A549 (cell line): ENCODE measurements around the gene TBC1D14. TPM values are rescaled to one million over a fixed set of nuclear protein-coding genes. Genes with fewer than 3 reads are reported as not detected.

Experiments used
- ATAC-seq, 2 experiments: fragments of 200-7000 bp in 1 of 2; fragments of >200 bp in 1 of 2; cut with Nextera tagmentation in 1 of 2; cut with Tn5 transposase in 1 of 2; 3 replicates each; pipeline versions ENCODE4 v1.8.0 to v1.9.1; 2018 to 2020; ENCODE audit warnings: mild to moderate bottlenecking in 1 of 2, moderate library complexity in 1 of 2
- CTCF ChIA-PET: fragments of 300-600 bp; sonication (Branson Sonifier 250); formaldehyde crosslinking; extraction: SDS; loops from one replicate; lab custom pipeline; 2021; ENCODE audit warnings: antibody characterized with exemption, inconsistent platforms; lab: Yijun Ruan, JAX
- POLR2A ChIA-PET: fragments of 350-600 bp; formaldehyde crosslinking; extraction: SDS; loops from one replicate; lab custom pipeline; 2021; ENCODE audit warnings: antibody characterized with exemption, inconsistent platforms; lab: Yijun Ruan, JAX
- DNase-seq, 2 experiments: peaks; one replicate each; pipeline versions ENCODE4 v3.0.0 to v3.0.0-alpha.2; 2011 to 2016; ENCODE audit warnings: low read depth in 1 of 2, low spot score in 1 of 2
- FAIRE-seq: peaks from 2 replicates; lab custom pipeline; 2011; peaks lifted over from hg19 to GRCh38; lab: Jason Lieb, UNC
- H3K27ac ChIP-seq, 2 experiments: fragments of >200 bp; sonication (Bioruptor Twin); formaldehyde crosslinking; 3 replicates each; pipeline ENCODE4 v1.5.1; 2016 to 2017
- H3K4me1 ChIP-seq: fragments of >200 bp; sonication (Bioruptor Twin); formaldehyde crosslinking; 3 replicates; pipeline ENCODE4 v1.6.1; 2016
- H3K4me2 ChIP-seq: fragments of >200 bp; sonication (Bioruptor Twin); formaldehyde crosslinking; 3 replicates; pipeline ENCODE4 v1.6.1; 2016
- H3K4me3 ChIP-seq: fragments of >200 bp; sonication (Bioruptor Twin); formaldehyde crosslinking; 3 replicates; pipeline ENCODE4 v1.5.1; 2016
- H3K9me3 ChIP-seq: fragments of >200 bp; sonication (Bioruptor Twin); formaldehyde crosslinking; 3 replicates; pipeline ENCODE4 v1.6.1; 2016
- ATOH8 ChIP-seq: fragments of 250-450 bp; sonication (Bioruptor Pico); IDR thresholded peaks from 2 replicates; pipeline ENCODE4 v1.5.0; 2020; ENCODE audit warnings: low read depth, mild to moderate bottlenecking, moderate library complexity
- BCL3 ChIP-seq: fragments of >200 bp; sonication (Bioruptor Twin); formaldehyde crosslinking; IDR thresholded peaks from 3 replicates; pipeline ENCODE4 v1.6.1; 2016
- CBX8 ChIP-seq: fragments of 200-600 bp; sonication (generic); IDR thresholded peaks from 2 replicates; pipeline ENCODE4 v1.6.1; 2016
- CHD2 ChIP-seq: fragments of 150-350 bp; IDR thresholded peaks from 2 replicates; pipeline ENCODE4 v1.6.1; 2014; ENCODE audit warnings: low read length; ENCODE audit not compliant: partially characterized antibody
- CHD4 ChIP-seq: fragments of 200-600 bp; sonication (generic); IDR thresholded peaks from 2 replicates; pipeline ENCODE4 v1.6.1; 2016; ENCODE audit warnings: antibody characterized with exemption, mild to moderate bottlenecking, borderline replicate concordance
- E2F6 ChIP-seq: IDR thresholded peaks from 2 replicates; pipeline ENCODE4 v1.6.1; 2012; ENCODE audit warnings: low read depth, borderline replicate concordance
- EP300 ChIP-seq, 2 experiments: fragments of >200 bp; sonication (Bioruptor Twin); formaldehyde crosslinking; IDR thresholded peaks; 2 replicates in 1 of 2; 3 replicates in 1 of 2; pipeline ENCODE4 v1.6.1; 2016 to 2017
- ESRRA ChIP-seq: fragments of 150-350 bp; IDR thresholded peaks from 2 replicates; pipeline ENCODE4 v1.6.1; 2014; ENCODE audit warnings: mild to moderate bottlenecking, low read length, borderline replicate concordance
- FOSB ChIP-seq: fragments of 250-450 bp; sonication (Bioruptor Pico); IDR thresholded peaks from 2 replicates; pipeline ENCODE4 v1.5.0; 2020; ENCODE audit warnings: mild to moderate bottlenecking, moderate library complexity
- FOSL2 ChIP-seq, 2 experiments: fragments of 450-650 bp in 1 of 2; fragments of >200 bp in 1 of 2; sonication (Bioruptor Twin) in 1 of 2; formaldehyde crosslinking; IDR thresholded peaks; 2 replicates each; pipeline versions ENCODE4 v1.5.0 to v1.6.1; 2016 to 2020; ENCODE audit warnings: mild to moderate bottlenecking in 1 of 2, moderate library complexity in 1 of 2
- GATA3 ChIP-seq: IDR thresholded peaks from 2 replicates; pipeline ENCODE4 v1.6.1; 2012; ENCODE audit warnings: borderline replicate concordance
- HDAC2 ChIP-seq: fragments of 200-600 bp; sonication (generic); IDR thresholded peaks from 2 replicates; pipeline ENCODE4 v1.6.1; 2016
- HES2 ChIP-seq: fragments of >200 bp; sonication (Bioruptor Twin); formaldehyde crosslinking; IDR thresholded peaks from 2 replicates; pipeline ENCODE4 v1.6.1; 2016
- HMGXB4 ChIP-seq: fragments of 250-450 bp; sonication (Bioruptor Pico); IDR thresholded peaks from 2 replicates; pipeline ENCODE4 v1.5.0; 2021; ENCODE audit warnings: mild to moderate bottlenecking, moderate library complexity, borderline replicate concordance
- HOXA7 ChIP-seq: fragments of 250-450 bp; sonication (Bioruptor Pico); IDR thresholded peaks from 2 replicates; pipeline ENCODE4 v1.5.0; 2020; ENCODE audit warnings: mild to moderate bottlenecking, moderate library complexity
- HOXB5 ChIP-seq: fragments of 250-450 bp; sonication (Bioruptor Pico); IDR thresholded peaks from 2 replicates; pipeline ENCODE4 v1.5.0; 2020; ENCODE audit warnings: mild to moderate bottlenecking, moderate library complexity
- NFE2L2 ChIP-seq: fragments of 150-350 bp; conservative IDR thresholded peaks from 2 replicates; pipeline ENCODE4 v1.6.1; 2014; ENCODE audit warnings: low read length
- NR3C1 ChIP-seq: fragments of >200 bp; sonication (Bioruptor Twin); formaldehyde crosslinking; IDR thresholded peaks from 3 replicates; pipeline ENCODE4 v1.6.1; 2017
- RAD21 ChIP-seq, 2 experiments: fragments of >200 bp in 1 of 2; sonication (Bioruptor Twin) in 1 of 2; formaldehyde crosslinking in 1 of 2; IDR thresholded peaks in 1 of 2; conservative IDR thresholded peaks in 1 of 2; 2 replicates in 1 of 2; 3 replicates in 1 of 2; pipeline ENCODE4 v1.6.1; 2012 to 2018; ENCODE audit warnings: inconsistent platforms in 1 of 2
- RFX5 ChIP-seq: fragments of 450-650 bp; IDR thresholded peaks from 2 replicates; pipeline ENCODE4 v1.7.1; 2014; ENCODE audit warnings: antibody characterized with exemption, mild to moderate bottlenecking, moderate library complexity
- SMC3 ChIP-seq: fragments of >200 bp; sonication (Bioruptor Twin); formaldehyde crosslinking; IDR thresholded peaks from 3 replicates; pipeline ENCODE4 v1.6.1; 2018; ENCODE audit warnings: inconsistent platforms
- SREBF2 ChIP-seq: fragments of 450-650 bp; IDR thresholded peaks from 2 replicates; pipeline ENCODE4 v1.6.1; 2014; ENCODE audit warnings: mild to moderate bottlenecking, moderate library complexity
- USF2 ChIP-seq: fragments of 450-650 bp; IDR thresholded peaks from 2 replicates; pipeline ENCODE4 v1.6.1; 2014; ENCODE audit warnings: antibody characterized with exemption
- ZC3H11A ChIP-seq: fragments of 450-650 bp; IDR thresholded peaks from 2 replicates; pipeline ENCODE4 v1.6.1; 2014; ENCODE audit warnings: antibody characterized with exemption, mild to moderate bottlenecking
- ZNF302 ChIP-seq: fragments of 250-450 bp; sonication (Bioruptor Pico); IDR thresholded peaks from 2 replicates; pipeline ENCODE4 v1.9.0; 2021; ENCODE audit warnings: inconsistent platforms, mild to moderate bottlenecking, moderate library complexity
- WGBS: methylation state at CpG from one replicate; pipeline ENCODE4 v1.1.6; 2017; ENCODE audit errors: missing lambda C conversion rate; 5-methylcytosine and 5-hydroxymethylcytosine counted together
- polyA plus RNA-seq, 4 experiments: library from polyadenylated mRNA; depleted of rRNA in 3 of 4; stranded (reverse); fragments of >200 nt; fragmentation: RNase III in 1 of 4; extraction: RNeasy Plus Mini Kit Qiagen cat#74134 plus additional on column Dnase treatment in 1 of 4; gene quantifications; 2 replicates in 3 of 4; 3 replicates in 1 of 4; pipeline ENCODE4 v1.2.3, GENCODE V29; 2011 to 2017

TBC1D14 gene
- polyA plus RNA-seq, 2 of the 4 experiments (the other 2 are of a cell fraction): 30.2 to 39.0 TPM

- no peak overlapping the region for H3K27ac ChIP-seq
- H3K4me3 ChIP-seq: no peak overlapping the region
- no peaks in the 10 kb centered on the region for H3K9me3 ChIP-seq
- no peak for TF ChIP-seq FOSB
- no peak for TF ChIP-seq ZNF302 (CRISPR knock-in tag)
- no peak for TF ChIP-seq E2F6
- no peak for TF ChIP-seq CHD4
- no peak for TF ChIP-seq BCL3
- no peak for TF ChIP-seq HOXA7
- no peak for TF ChIP-seq GATA3
- TF ChIP-seq NFE2L2: no peak
- no peak for TF ChIP-seq SMC3
- TF ChIP-seq CBX8: no peak
- no peak for TF ChIP-seq HMGXB4
- TF ChIP-seq NR3C1: no peak
- TF ChIP-seq RAD21 (conservative IDR thresholded peaks at IDR 0.05 in 1 of 2, IDR thresholded peaks at IDR 0.05 in 1 of 2): no peak
- TF ChIP-seq CHD2: no peak
- ChIA-PET POLR2A (no interaction called here), CTCF (interaction anchor here (0.9 to 2.2 kb wide), 6 partner anchors 9 to 353 kb away, joined by 3 to 8 read pairs (median 4); no protein-coding TSS in a partner anchor)
- ATAC-seq (no peak), FAIRE-seq (no peak), DNase-seq (no peak)
- WGBS: 81% methylated on average over 11 of the region's 14 CpGs
- peaks cover 9% of the 10 kb centered on the region; the same call in 2 of the 3 replicates for H3K4me1 ChIP-seq
- H3K4me2 ChIP-seq: no peak overlapping the region
Measured at GRCh38 chr4:7073059-7073458, 163.4 kb downstream of the TBC1D14 start.

GRCh38 chr4:7073526-7074390 is 164.1 kb downstream of the TBC1D14 start:
- FAIRE-seq (no peak), ATAC-seq (peak; percentile 68 to 78), DNase-seq (peak; percentile 66 to 76)
- Histone ChIP-seq H3K27ac (no peak overlapping the region), H3K9me3 (no peaks in the 10 kb centered on the region), H3K4me3 (no peak overlapping the region), H3K4me1 (peaks cover 9% of the 10 kb centered on the region; the same call in 2 of the 3 replicates), H3K4me2 (no peak overlapping the region)
- ChIA-PET POLR2A (no interaction called here), CTCF (interaction anchor here (1.2 to 2.2 kb wide), 3 partner anchors 8 to 353 kb away, joined by 3 to 8 read pairs (median 4); no protein-coding TSS in a partner anchor)
- TF ChIP-seq ESRRA: no peak
- TF ChIP-seq USF2: peak; percentile 87
- 79% methylated on average over 11 of the region's 18 CpGs for WGBS

- POLR2A ChIA-PET: no interaction called here
- Histone ChIP-seq H3K4me3 (no peak overlapping the region), H3K9me3 (no peaks in the 10 kb centered on the region), H3K4me2 (no peak overlapping the region), H3K4me1 (0 out of 3 replicates have a peak, but pooled peaks cover 4% of the 10 kb centered on the region), H3K27ac (no peak overlapping the region)
- CTCF ChIA-PET: interaction anchor here (0.7 to 2.2 kb wide), 3 partner anchors 32 to 354 kb away, joined by 3 to 8 read pairs (median 3); a partner anchor contains a TSS
- FAIRE-seq (no peak), DNase-seq (peak in 1 of 2 experiments; percentile 20), ATAC-seq (peak; percentile 8 to 13; a peak in 1 of 6 replicates)
- TF ChIP-seq HES2 (no peak), NFE2L2 (no peak), ZC3H11A (no peak), FOSL2 (IDR thresholded peaks at IDR 0.05) (no peak), FOSL2 (CRISPR knock-in tag; IDR thresholded peaks at IDR 0.05) (no peak), ESRRA (no peak), HDAC2 (no peak), EP300 (IDR thresholded peaks at IDR 0.05) (no peak), RFX5 (no peak), ATOH8 (CRISPR knock-in tag) (no peak), HOXB5 (no peak), SREBF2 (no peak), FOSB (no peak)
- WGBS: 72% methylated on average over 8 of the region's 9 CpGs
Measured at GRCh38 chr4:7074426-7074825, 164.8 kb downstream of the TBC1D14 start.
